ENCODE data around the gene TIMM44.

- TF ChIP-seq POLR2A (IDR thresholded peaks at IDR 0.05; ENCODE audit: low read depth, low read length) (no peak), CTCF (IDR thresholded peaks at IDR 0.05; ENCODE audit: extremely low read depth in 1 of 2, insufficient read depth in 1 of 2, low read depth in 1 of 2, low read length in 2 of 2) (no peak), GATA2 (IDR thresholded peaks at IDR 0.05; ENCODE audit: insufficient read depth, insufficient read length, low read depth, low read length) (no peak), MAX (IDR thresholded peaks at IDR 0.05; ENCODE audit: insufficient read depth, insufficient read length) (no peak), EZH2 (IDR thresholded peaks at IDR 0.05; ENCODE audit: borderline replicate concordance, low read depth, low read length, severe bottlenecking) (no peak), POLR2AphosphoS5 (IDR thresholded peaks at IDR 0.05; ENCODE audit: insufficient read depth, low read depth, low read length) (no peak), FOS (IDR thresholded peaks at IDR 0.05; ENCODE audit: borderline replicate concordance, insufficient read depth, low read length) (no peak), JUN (IDR thresholded peaks at IDR 0.05; ENCODE audit: borderline replicate concordance, insufficient read depth, insufficient read length, low read depth) (no peak)
Observed at GRCh38 chr19:7922836-7923195, 20.6 kb downstream of the TIMM44 start.
